ENCODE results near the gene SIM2. TPM values are rescaled to one million over a fixed set of nuclear protein-coding genes. Genes with fewer than 3 reads are reported as not detected.

The SIM2 gene
- total RNA-seq, 1 experiment from 2014 or later, result not detected

DNA sequence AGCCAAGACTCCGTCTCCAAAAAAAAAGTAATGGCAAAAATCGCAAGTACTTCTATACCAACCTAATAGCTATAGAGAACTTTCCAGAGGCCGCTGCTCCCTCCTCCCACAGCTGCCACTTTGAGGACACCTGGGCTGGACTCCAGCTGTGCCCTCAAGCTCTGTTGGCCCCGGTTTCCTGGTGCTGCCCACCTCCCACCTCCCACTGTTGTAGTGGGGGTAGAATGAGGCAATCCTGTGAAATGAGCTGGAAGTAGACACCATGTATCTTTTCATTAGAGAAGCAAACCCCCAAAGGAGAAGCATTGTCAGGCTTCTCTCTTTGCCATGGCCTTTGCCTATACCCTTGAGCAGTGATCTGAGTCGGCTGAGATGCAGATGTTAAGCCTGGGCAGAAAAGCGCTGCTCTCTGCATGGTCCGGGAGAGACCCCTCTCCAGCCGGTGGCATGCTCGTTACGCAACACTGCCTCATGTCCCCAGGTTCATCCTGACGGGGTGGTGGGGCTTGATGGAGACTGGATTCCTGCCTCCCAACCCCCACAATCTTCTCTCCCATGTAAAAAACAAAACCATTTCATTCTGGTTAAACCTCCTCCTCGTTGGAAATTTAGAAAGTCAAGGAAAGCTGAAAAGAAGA, 39.7 kb downstream of the SIM2 start:
- Mint-ChIP-seq H3K27me3 (ENCODE audit: low read depth) (peaks cover 9% of the 10 kb centered on the region), H3K4me3 (no peak overlapping the region), H3K36me3 (ENCODE audit: insufficient read depth in 1 of 3, low read depth in 3 of 3) (no peaks in the 10 kb centered on the region; a peak in 1 of 7 replicates), H3K27ac (no peak overlapping the region; a peak in 1 of 7 replicates), H3K9me3 (peaks cover 0 to 3% of the 10 kb centered on the region in 2 experiments; a peak in 2 of 5 replicates), H3K4me1 (peaks cover 6 to 10% of the 10 kb centered on the region in 2 experiments)
- no peak overlapping the region for H4K5ac ChIP-seq (ENCODE audit: insufficient read length, low read depth, low read length)
- H3K4me1 ChIP-seq (ENCODE audit: insufficient read depth, low read length), result no peaks in the 10 kb centered on the region; the same call in 1 of the 2 replicates
- no peak overlapping the region for H3T11ph ChIP-seq (ENCODE audit: low read length)
- H2BK20ac ChIP-seq (ENCODE audit: low read depth, low read length, poor library complexity, severe bottlenecking), result no peak overlapping the region
- H3K4me2 ChIP-seq (ENCODE audit: insufficient read depth, insufficient read length, low read length), result no peak overlapping the region
- DNase-seq, result no peak
- no peak overlapping the region for H2BK5ac ChIP-seq (ENCODE audit: insufficient read length, low read length)
- H3K4ac ChIP-seq (ENCODE audit: low read depth, low read length), result no peak overlapping the region
- H2BK12ac ChIP-seq (ENCODE audit: insufficient read length, low read depth, low read length), result no peak overlapping the region
- no peaks in the 10 kb centered on the region for H3K79me2 ChIP-seq (ENCODE audit: insufficient read depth, low read length)
- no peak overlapping the region for H3K18ac ChIP-seq (ENCODE audit: insufficient read length, low read depth, low read length)
- H3K27ac ChIP-seq (ENCODE audit: insufficient read length, low read depth, low read length), result no peak overlapping the region
- H3K56ac ChIP-seq (ENCODE audit: insufficient read length, low read depth, low read length), result no peak overlapping the region
- WGBS (ENCODE audit: extremely low coverage, insufficient read length, low lambda C conversion rate), result no CpG with 5 or more reads among the region's 12 CpGs
- H3K9ac ChIP-seq (ENCODE audit: extremely low read depth, insufficient read length, low read length), result no peak overlapping the region
- H4K8ac ChIP-seq (replicated peaks; ENCODE audit: insufficient read length, low read depth, low read length), result no peak overlapping the region
- TF ChIP-seq, protein P1, sequence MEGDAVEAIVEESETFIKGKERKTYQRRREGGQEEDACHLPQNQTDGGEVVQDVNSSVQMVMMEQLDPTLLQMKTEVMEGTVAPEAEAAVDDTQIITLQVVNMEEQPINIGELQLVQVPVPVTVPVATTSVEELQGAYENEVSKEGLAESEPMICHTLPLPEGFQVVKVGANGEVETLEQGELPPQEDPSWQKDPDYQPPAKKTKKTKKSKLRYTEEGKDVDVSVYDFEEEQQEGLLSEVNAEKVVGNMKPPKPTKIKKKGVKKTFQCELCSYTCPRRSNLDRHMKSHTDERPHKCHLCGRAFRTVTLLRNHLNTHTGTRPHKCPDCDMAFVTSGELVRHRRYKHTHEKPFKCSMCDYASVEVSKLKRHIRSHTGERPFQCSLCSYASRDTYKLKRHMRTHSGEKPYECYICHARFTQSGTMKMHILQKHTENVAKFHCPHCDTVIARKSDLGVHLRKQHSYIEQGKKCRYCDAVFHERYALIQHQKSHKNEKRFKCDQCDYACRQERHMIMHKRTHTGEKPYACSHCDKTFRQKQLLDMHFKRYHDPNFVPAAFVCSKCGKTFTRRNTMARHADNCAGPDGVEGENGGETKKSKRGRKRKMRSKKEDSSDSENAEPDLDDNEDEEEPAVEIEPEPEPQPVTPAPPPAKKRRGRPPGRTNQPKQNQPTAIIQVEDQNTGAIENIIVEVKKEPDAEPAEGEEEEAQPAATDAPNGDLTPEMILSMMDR (conservative IDR thresholded peaks at IDR 0.05), result no peak
- no peaks in the 10 kb centered on the region for H3K23me2 ChIP-seq (ENCODE audit: insufficient read length, low read depth, low read length, poor library complexity, severe bottlenecking)
- H2BK120ac ChIP-seq (ENCODE audit: low read depth, low read length, poor library complexity, severe bottlenecking), result no peak overlapping the region
- H3K27me3 ChIP-seq (ENCODE audit: insufficient read depth, low read length), result no peaks in the 10 kb centered on the region
- no peaks in the 10 kb centered on the region for H3K9me3 ChIP-seq (ENCODE audit: control insufficient read depth, low read depth, low read length)
- no peaks in the 10 kb centered on the region for H4K20me1 ChIP-seq (ENCODE audit: control insufficient read depth, insufficient read depth, insufficient read length)
- H3K23ac ChIP-seq (ENCODE audit: insufficient read length, low read depth, low read length), result no peak overlapping the region
- no peaks in the 10 kb centered on the region for H3K79me1 ChIP-seq (ENCODE audit: insufficient read depth, low read depth, low read length, poor library complexity, severe bottlenecking)
- no peak overlapping the region for H2AFZ ChIP-seq (ENCODE audit: low read length)
- no peak overlapping the region for H4K91ac ChIP-seq (ENCODE audit: insufficient read length, low read depth, low read length)
- no peak overlapping the region for H2BK15ac ChIP-seq (ENCODE audit: low read depth, low read length)
- H3K14ac ChIP-seq (ENCODE audit: insufficient read depth, low read length), result no peak overlapping the region
- no peak overlapping the region for H2AK5ac ChIP-seq (ENCODE audit: insufficient read length, low read length)

Measured in H9 (cell line).